NCI-H1694 (cell line): Measurements from ENCODE around the gene ING5.
"Not testable (repeated sequence)": the region's sequence is repeated elsewhere in the genome, so short reads cannot be mapped to it uniquely, and the experiment has no call there.

Experiments
- DNase-seq: peaks from one replicate; lab custom pipeline; 2025; lab: John Stamatoyannopoulos, UW

ING5 gene

DNA sequence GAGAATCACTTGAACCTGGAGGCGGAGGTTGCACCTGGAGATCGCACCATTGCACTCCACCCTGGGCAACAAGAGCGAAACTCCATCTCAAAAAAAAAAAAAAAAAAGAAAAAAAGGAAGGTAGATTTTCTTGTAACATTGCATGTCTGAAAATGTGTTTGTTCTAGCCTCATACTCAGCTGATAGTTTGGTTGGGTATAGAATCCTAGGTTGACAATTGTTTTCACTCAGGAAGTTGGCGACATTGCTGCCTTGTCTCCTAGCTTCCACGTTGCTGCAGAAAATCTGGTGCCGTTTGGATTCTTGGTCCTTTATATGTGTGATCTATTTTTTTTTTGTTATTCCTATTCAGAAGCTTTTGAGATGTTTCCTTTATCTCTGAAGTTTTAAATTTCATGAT is 4.7 kb downstream of the ING5 start:
- no peak for DNase-seq

DNA sequence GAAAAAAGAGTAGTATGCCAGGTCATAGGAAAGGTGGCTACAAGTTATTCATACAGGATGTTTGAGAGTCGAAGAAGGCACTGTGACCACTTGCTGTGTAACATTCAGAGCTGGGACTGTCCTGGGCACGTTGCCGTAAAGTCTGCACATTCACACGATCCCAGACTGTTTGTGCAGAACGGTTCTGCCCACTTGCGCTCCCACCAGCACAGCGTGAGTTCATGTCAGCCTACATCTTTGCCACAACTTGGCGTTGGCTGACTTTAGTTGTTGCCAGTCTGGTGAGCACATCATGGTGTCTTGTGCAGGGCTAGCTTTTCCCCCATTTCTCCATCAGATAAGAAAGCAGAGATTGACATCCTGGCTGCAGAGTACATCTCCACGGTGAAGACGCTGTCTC is 7.0 kb downstream of the ING5 start:
- no peak for DNase-seq

DNA sequence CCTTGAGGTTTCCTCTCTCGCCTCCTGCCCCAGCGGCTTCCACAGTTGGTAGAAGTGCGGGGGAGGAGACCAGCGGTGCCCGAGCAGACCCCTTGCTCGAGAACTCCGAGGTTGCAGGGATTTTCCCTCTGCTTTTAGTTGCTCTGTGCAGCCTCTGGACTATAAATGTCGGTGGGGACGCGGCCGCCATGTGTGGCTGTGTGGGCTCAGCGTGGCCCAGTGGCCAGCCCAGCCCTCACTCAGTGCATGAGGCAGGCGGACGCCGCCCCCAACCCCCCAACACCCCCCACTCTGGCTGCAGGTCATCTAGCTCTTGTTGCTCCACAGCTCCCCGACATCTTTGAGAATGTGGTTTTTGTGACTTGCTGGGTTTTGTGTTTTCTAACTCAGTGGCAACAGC is 17.3 kb downstream of the ING5 start:
- DNase-seq: no peak

GRCh38 chr2:241720099-241720498 is 18.3 kb downstream of the ING5 start:
- DNase-seq: no peak

DNA sequence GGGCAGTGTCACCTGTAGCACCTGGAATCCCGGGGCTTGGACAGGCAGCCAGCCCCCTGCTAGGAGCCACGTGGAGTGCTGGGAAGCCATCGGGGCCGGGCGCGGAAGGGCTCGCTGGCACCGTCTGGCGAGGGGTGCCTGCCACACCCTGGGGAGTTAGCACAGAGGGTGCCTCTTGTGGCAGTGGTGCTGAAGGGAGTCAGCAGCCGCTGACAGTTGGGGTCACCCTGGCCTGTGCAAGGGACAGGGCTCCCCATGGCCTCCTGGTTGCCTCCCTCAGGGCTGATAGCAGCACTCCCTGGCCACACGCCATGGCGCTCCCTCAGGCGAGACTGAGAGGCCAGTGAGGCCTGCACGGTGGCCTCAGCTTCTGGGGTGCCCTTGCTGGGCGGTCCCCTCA is 18.7 kb downstream of the ING5 start:
- no peak for DNase-seq

GRCh38 chr2:241721852-241722251 is 20.0 kb downstream of the ING5 start:
- no peak for DNase-seq

- no peak for DNase-seq
These were observed 21.1 kb downstream of the ING5 start for GRCh38 chr2:241722896-241723454.

GRCh38 chr2:241724259-241724974 is 22.6 kb downstream of the ING5 start:
- DNase-seq: no peak

- no peak for DNase-seq
These were observed 23.4 kb downstream of the ING5 start for GRCh38 chr2:241724975-241725870.

DNA sequence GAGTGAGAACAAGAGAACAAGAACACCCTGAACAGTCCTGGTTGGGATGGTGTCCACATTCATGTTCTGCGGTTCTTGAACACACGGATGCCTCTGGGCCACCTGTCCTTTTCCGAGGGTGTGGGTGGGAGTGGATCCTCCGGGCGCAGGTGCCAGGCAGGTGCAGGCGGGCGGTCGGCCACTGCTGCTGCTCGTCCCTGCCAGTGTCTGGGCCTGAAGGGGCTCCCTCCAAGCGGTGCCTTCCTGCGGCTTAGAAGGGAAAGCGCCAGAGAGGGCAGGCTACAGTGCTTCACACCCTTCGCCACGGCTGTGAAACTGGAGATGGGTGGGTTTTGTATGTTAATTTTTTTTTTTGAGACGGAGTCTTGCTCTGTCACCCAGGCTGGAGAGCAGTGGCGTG is 24.6 kb downstream of the ING5 start:
- DNase-seq: no peak

DNA sequence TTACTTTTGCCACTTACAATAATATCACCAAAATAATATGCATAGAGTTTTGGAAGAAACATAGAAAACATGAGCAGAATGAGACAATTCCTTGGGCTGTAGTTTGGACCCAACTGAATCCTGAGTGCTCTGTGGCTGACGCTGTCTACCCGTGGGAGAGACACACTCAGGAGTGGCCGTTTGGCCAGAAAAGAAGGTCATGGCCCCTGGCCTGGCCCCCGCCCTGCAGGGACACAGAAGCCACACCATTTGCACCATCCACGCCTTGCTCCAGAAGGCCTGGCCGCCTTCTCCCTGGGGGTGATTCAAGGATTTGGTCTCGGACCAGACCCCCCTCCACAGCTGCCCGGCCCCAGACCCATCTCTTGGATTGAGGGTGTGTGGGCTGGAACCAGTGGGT is 26.2 kb downstream of the ING5 start:
- DNase-seq: no peak

DNA sequence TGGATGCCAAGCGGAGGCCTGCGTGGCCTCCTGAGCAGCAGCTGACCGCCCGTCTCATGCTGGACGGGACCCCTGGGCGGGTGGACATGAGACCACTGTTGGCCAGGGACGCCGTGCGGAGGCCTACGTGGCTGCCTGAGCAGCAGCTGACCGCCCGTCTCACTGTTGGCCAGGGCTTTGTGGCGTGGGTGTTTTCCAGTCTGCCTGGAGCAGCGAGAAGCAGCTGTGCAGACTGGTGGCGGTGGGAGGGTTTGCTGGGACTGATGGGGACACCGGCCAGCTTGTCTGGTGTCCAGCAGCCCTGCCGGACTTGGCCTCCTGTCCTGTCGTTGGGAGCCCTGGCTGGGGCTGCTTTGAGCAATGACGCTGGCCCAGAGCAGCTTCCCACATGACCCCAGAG is 26.8 kb downstream of the ING5 start:
- DNase-seq: no peak

- no peak for DNase-seq
These were observed 28.0 kb downstream of the ING5 start for GRCh38 chr2:241729868-241730267.

- DNase-seq: no peak
These were observed 28.9 kb downstream of the ING5 start for GRCh38 chr2:241730671-241731293.

GRCh38 chr2:241732513-241733186 is 30.8 kb downstream of the ING5 start:
- not testable (repeated sequence) for DNase-seq

DNA sequence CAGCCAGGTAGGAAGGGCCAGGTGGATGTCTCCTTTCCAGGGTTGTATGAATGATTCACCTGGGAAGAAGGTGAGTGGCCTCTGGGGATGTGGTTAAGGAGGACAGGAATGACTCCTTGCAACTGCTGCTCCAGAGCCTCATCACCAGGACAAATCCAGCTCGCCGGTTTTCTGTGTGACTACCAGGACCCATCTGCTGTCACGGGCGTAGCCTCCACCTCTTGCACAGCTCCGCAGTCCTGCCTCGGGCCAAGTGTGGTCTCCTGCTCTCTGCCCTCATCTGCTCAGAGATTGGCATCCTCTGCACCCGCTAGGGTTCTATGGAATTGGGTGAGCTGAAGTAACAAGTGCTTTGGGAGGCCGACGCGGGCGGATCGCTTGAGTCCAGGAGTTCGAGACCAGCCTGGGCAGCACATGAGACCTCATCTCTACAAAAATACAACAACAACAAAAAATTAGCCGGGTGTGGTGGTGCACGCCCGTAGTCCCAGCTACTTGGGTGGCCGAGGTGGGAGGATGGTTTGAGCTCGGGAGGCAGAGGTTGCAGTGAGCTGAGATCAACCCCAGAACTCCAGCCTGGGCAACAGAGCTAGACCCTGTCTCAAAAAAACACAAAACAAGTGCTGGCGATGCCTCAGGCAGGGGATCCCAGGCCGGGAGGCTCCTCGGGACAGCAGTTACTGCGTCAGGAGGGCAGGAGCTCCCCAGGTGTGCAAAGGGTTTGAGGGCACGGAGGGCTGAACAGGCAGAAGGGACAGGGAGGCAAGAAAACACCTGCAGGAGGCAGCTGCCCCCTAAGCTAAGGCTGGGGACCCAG is 31.8 kb downstream of the ING5 start:
- DNase-seq: no peak

DNA sequence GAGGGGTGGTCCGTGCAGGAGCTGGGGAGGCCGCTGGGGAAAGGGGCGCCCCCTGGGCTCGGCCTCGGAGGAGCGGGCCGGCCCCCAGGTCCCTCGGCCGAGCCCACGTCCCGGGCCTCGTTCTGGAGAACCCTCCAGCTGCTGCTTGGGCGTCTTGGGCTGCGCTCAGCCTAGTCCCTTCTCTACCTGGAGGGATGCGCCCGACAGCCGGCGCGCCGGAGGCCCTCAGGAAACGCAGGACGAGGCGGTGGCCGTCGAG is 32.3 kb downstream of the ING5 start:
- no peak for DNase-seq

GRCh38 chr2:241734467-241735208 is 32.8 kb downstream of the ING5 start, which contains the start of gene D2HGDH:
TSS of gene D2HGDH (plus strand) at chr2:241734630. CDS start at chr2:241735225, 595 bp downstream.
- peak; percentile 54 for DNase-seq

DNA sequence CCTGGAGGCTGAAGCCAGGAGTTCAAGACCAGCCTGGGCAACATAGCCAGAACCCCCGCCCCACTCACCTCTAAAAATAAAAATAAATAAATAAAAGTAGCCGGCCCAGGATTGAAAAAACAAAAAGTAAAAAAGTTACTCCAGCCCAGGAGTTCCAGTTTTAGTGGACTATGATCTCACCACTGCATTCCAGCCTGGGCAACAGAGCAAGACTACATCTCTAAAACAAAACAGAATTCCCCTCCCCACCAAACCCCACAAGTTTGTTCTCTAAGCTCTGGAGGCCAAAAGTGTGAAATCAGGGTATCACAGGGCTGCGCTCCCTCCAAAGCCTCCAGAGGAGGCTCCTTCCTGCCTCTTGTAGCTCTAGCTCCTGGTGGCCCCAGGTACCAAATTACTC is 34.3 kb downstream of the ING5 start:
- no peak for DNase-seq

DNA sequence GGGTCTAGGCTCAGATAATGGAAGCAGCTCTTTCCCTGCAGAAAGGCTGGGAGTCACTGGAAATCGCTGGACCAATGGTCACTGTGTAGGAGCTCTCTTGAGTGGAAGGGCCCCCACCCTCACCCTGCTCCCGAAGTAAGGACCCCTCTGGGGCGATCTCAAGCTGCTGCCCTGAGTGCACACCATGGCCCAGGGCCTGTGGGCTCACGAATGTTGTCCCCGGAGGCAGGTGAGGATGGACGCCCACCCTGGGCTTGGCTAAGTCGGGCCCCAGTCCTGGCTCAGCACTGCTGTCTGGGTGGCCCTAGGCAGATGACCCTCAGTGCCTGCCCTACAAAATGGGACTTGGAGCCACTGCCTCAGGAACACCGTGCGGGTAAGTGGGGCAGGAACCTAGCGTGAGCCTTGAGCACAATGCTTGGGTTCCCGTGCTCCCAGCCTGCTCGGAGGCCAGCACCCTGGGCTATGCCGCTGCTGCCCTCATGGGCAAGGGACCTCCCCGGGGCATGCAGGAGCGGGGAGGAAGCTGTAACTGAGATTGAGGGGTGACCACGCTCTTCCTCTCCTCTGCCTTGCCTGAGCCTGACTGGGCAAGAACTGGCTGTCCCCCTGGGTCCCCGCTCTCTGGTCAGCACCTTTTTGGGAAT is 36.3 kb downstream of the ING5 start:
- no peak for DNase-seq
